OCI-LY7 (cell line): Measurements from ENCODE around the gene CCDC187.

Source experiments
- EZH2phosphoT487 ChIP-seq: fragments of 200-600 bp; sonication (generic); IDR thresholded peaks from 2 replicates; pipeline ENCODE4 v1.6.1; 2018; ENCODE audit warnings: low read depth, borderline replicate concordance, mild to moderate bottlenecking, mixed run types, antibody characterized with exemption, low read length, moderate library complexity, mixed read lengths
- TF ChIP-seq, protein P1 (sequence below): fragments of 200-600 bp; sonication (generic); conservative IDR thresholded peaks from 2 replicates; pipeline ENCODE4 v1.5.1; 2014; ENCODE audit warnings: mild to moderate bottlenecking, antibody characterized with exemption, low read length, moderate library complexity, mixed read lengths

- TF ChIP-seq, protein P1, sequence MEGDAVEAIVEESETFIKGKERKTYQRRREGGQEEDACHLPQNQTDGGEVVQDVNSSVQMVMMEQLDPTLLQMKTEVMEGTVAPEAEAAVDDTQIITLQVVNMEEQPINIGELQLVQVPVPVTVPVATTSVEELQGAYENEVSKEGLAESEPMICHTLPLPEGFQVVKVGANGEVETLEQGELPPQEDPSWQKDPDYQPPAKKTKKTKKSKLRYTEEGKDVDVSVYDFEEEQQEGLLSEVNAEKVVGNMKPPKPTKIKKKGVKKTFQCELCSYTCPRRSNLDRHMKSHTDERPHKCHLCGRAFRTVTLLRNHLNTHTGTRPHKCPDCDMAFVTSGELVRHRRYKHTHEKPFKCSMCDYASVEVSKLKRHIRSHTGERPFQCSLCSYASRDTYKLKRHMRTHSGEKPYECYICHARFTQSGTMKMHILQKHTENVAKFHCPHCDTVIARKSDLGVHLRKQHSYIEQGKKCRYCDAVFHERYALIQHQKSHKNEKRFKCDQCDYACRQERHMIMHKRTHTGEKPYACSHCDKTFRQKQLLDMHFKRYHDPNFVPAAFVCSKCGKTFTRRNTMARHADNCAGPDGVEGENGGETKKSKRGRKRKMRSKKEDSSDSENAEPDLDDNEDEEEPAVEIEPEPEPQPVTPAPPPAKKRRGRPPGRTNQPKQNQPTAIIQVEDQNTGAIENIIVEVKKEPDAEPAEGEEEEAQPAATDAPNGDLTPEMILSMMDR = no peak
- TF ChIP-seq EZH2phosphoT487 = no peak
These were observed 29.6 kb upstream of the CCDC187 start for GRCh38 chr9:136333486-136333885.
